ENCODE measurements around the gene HERC2. TPM values are rescaled to one million over a fixed set of nuclear protein-coding genes. Genes with fewer than 3 reads are reported as not detected.

Gene HERC2
- total and polyA plus RNA-seq, 10 donors, result 16.1 to 79.8 (median 58.9) TPM

DNA sequence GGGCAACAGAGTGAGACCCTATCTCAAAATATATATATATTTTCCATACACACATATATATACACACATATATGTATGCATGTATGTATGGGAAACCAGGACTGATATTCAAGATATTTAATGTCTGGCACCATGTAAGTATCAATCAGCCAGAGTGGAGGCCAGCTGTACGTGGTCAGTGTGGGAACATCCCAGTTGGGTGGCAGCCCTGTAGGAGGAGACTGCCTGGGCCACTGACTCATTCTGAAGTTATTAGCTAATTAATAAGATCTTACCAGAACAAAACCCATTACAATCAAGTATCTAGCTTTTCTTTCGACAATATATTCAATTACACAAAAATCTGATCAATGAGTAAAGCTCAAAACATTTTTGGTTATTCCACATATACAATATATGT, 137.8 kb downstream of the HERC2 start:
- DNase-seq, result no peak
- peaks cover 0 to 99% (median 58%) of the 10 kb centered on the region in 6 donors for H3K36me3 ChIP-seq
- 91 to 98% (median 96%) methylated on average over 2 of the region's 2 CpGs for WGBS, 5 donors

DNA sequence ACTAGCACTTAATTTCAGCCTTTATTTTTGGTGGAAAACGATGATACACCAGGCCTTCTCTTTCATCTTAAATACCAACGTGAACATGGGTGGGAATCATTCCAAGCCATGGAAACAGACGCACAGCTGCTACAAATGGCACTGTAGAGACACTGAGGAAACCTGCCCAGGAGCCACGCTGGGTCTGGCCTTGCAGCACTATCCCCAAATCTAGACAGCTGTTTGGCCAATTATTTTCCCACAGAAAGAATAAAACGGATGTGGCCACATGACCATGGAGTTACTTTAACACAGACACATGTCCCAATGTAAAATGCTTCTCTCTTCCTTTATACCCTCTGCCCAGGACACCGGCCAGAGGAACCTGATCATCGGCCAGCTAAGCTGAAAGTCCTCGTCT, 139.2 kb downstream of the HERC2 start:
- H3K27me3 ChIP-seq (replicated peaks in 1 of 7), result no peaks in the 10 kb centered on the region
- no peak overlapping the region for H3K4me3 ChIP-seq
- H3K27ac ChIP-seq, result no peak overlapping the region
- H3K4me1 ChIP-seq, result no peaks in the 10 kb centered on the region
- TF ChIP-seq POLR2AphosphoS5 (IDR thresholded peaks at IDR 0.05), result no peak
- TF ChIP-seq, protein P1, sequence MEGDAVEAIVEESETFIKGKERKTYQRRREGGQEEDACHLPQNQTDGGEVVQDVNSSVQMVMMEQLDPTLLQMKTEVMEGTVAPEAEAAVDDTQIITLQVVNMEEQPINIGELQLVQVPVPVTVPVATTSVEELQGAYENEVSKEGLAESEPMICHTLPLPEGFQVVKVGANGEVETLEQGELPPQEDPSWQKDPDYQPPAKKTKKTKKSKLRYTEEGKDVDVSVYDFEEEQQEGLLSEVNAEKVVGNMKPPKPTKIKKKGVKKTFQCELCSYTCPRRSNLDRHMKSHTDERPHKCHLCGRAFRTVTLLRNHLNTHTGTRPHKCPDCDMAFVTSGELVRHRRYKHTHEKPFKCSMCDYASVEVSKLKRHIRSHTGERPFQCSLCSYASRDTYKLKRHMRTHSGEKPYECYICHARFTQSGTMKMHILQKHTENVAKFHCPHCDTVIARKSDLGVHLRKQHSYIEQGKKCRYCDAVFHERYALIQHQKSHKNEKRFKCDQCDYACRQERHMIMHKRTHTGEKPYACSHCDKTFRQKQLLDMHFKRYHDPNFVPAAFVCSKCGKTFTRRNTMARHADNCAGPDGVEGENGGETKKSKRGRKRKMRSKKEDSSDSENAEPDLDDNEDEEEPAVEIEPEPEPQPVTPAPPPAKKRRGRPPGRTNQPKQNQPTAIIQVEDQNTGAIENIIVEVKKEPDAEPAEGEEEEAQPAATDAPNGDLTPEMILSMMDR (IDR thresholded peaks at IDR 0.05 in 8 of 11, conservative IDR thresholded peaks at IDR 0.05 in 3 of 11), result no peak
- no peak for TF ChIP-seq POLR2A (IDR thresholded peaks at IDR 0.05)
- DNase-seq, result no peak
- H3K9me3 ChIP-seq, result no peaks in the 10 kb centered on the region
- H3K36me3 ChIP-seq, result peaks cover 0 to 99% (median 48%) of the 10 kb centered on the region in 6 donors
- intact Hi-C loops (cut with DNase I; ENCODE audit: low total_unique reads), result no loop called here
- 88 to 94% (median 92%) methylated on average over 8 of the region's 8 CpGs for WGBS, 5 donors

More for the DNA sequence above, 137.8 kb downstream of the HERC2 start:
- intact Hi-C loops (cut with DNase I; ENCODE audit: low total_unique reads), result no loop called here
- Histone ChIP-seq H3K4me1 (no peaks in the 10 kb centered on the region), H3K4me3 (no peak overlapping the region), H3K9me3 (no peaks in the 10 kb centered on the region), H3K27ac (no peak overlapping the region), H3K27me3 (replicated peaks in 1 of 7) (no peaks in the 10 kb centered on the region)
- TF ChIP-seq, protein P1 (IDR thresholded peaks at IDR 0.05 in 8 of 11, conservative IDR thresholded peaks at IDR 0.05 in 3 of 11), result no peak
- no peak for TF ChIP-seq POLR2A (IDR thresholded peaks at IDR 0.05)
- TF ChIP-seq POLR2AphosphoS5 (IDR thresholded peaks at IDR 0.05), result no peak

DNA sequence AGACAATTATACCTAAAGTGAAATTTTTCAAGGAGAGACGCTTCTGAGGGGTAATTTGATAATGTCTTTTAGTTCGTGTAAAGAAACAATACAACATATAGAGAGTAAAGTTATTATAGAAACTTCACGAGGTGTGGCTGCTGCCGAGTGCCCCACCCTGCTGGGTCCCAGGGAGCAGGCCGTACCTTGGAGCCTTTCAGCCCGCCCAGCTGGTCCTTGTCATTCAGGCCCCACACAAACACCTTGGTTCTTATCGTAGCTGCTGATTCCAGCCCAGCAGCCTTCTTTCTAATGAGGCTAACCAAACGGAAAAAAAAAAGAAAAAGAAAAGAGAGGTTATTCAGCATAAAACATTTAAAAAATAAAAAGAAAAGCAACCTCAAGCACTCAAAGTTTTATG, 139.8 kb downstream of the HERC2 start:
- Histone ChIP-seq H3K4me3 (no peak overlapping the region), H3K36me3 (peaks cover 0 to 98% (median 44%) of the 10 kb centered on the region in 6 donors), H3K27ac (no peak overlapping the region), H3K9me3 (no peaks in the 10 kb centered on the region), H3K27me3 (replicated peaks in 1 of 7) (no peaks in the 10 kb centered on the region), H3K4me1 (no peaks in the 10 kb centered on the region)
- intact Hi-C loops (cut with DNase I; ENCODE audit: low total_unique reads), result no loop called here
- 94 to 98% (median 95%) methylated on average over 8 of the region's 8 CpGs for WGBS, 5 donors
- TF ChIP-seq, protein P1 (IDR thresholded peaks at IDR 0.05 in 8 of 11, conservative IDR thresholded peaks at IDR 0.05 in 3 of 11), result no peak
- no peak for TF ChIP-seq POLR2A (IDR thresholded peaks at IDR 0.05)
- TF ChIP-seq POLR2AphosphoS5 (IDR thresholded peaks at IDR 0.05), result no peak
- DNase-seq, result no peak

DNA sequence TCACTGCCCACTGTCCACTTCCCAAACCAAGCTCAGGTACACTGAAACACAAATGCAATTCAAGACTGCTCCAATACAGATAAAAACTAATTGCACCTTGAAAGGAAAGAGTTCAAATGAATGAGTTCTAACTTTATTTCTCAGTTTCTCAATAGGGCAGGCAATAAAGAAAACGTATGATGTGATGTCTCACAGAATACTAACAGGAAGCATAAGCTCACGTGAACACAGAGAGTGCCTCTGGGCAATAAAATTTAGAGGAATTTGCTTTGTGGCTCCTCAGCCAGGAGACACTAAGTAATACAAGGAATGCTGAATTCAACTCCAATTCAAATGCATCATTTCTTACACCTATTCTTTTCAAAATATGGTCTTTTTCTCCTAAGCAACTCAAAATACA, 140.6 kb downstream of the HERC2 start:
- no peak for DNase-seq
- Histone ChIP-seq H3K4me3 (no peak overlapping the region), H3K27me3 (replicated peaks in 1 of 7) (no peaks in the 10 kb centered on the region), H3K36me3 (peaks cover 0 to 98% (median 40%) of the 10 kb centered on the region in 6 donors), H3K9me3 (no peaks in the 10 kb centered on the region), H3K27ac (no peak overlapping the region), H3K4me1 (no peaks in the 10 kb centered on the region)
- WGBS, 5 donors, result 76 to 90% (median 86%) methylated on average over 2 of the region's 2 CpGs
- TF ChIP-seq, protein P1 (IDR thresholded peaks at IDR 0.05 in 8 of 11, conservative IDR thresholded peaks at IDR 0.05 in 3 of 11), result no peak
- TF ChIP-seq POLR2A (IDR thresholded peaks at IDR 0.05), result no peak
- TF ChIP-seq POLR2AphosphoS5 (IDR thresholded peaks at IDR 0.05), result no peak
- intact Hi-C loops (cut with DNase I; ENCODE audit: low total_unique reads), result no loop called here

All from spleen (tissue), 11 donors.